Peyer's patch (tissue), 4 donors: ENCODE data around the gene TPRN.
A peak's percentile ranks its signal among the peaks of the same experiment; 100 is the strongest.

Experiments
- POLR2A ChIP-seq, 2 donors: fragments of 450-650 bp; IDR thresholded peaks; one replicate each; pipeline ENCODE4 v1.5.1; 2017; ENCODE audit warnings: antibody characterized with exemption in 2 of 2, mild to moderate bottlenecking in 2 of 2, moderate library complexity in 2 of 2
- TF ChIP-seq, protein P1 (sequence below), 6 experiments: fragments of 450-650 bp in 4 of 6; fragments of 200-600 bp in 2 of 6; sonication (generic) in 1 of 6; IDR thresholded peaks; one replicate each; pipeline ENCODE4 v1.5.1; 2017 to 2019; ENCODE audit warnings: antibody characterized with exemption in 6 of 6, mild to moderate bottlenecking in 3 of 6, moderate library complexity in 1 of 6

DNA sequence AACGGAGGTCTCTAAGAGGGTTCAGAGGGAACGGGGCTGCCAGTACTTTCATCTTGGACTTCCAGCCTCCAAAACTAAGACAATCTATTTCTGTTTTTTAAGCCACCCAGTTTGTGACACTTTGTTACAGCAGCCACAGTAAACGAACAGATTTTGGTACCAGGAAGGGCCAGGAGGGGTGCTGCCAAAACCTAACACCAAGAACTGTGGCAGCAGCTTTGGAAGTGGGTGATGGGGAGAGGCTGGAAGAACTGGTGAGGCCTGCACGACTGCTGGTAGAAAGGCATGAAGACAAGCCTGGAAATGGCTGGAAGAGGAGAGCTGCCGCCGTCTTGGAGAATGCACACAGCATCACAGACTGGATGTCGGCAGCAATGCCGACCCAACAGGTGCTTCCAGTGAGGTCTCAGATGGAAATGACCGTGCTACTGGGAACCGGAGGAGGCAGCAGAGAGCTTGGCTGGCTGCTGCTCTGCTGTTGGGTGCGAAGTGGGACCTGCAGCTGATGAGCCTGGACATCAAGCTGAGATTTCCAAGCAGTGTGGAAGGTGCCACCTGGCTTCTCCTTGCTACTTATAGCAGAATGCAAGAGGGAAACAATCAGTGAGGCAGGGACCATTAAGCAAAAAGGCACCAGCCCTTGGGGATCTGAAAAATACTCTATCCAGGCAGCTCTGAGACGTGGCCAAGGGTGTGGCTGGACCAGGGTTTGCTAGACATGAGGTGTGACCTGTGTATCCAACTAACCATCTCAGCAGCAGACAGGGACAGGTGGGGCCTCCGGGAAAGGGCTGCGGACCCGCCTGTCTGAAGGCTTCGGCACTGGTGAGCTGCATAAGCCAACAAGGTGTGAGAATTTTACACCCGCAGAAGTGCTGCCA lies 24.0 kb downstream of the TPRN start:
- TF ChIP-seq, protein P1, sequence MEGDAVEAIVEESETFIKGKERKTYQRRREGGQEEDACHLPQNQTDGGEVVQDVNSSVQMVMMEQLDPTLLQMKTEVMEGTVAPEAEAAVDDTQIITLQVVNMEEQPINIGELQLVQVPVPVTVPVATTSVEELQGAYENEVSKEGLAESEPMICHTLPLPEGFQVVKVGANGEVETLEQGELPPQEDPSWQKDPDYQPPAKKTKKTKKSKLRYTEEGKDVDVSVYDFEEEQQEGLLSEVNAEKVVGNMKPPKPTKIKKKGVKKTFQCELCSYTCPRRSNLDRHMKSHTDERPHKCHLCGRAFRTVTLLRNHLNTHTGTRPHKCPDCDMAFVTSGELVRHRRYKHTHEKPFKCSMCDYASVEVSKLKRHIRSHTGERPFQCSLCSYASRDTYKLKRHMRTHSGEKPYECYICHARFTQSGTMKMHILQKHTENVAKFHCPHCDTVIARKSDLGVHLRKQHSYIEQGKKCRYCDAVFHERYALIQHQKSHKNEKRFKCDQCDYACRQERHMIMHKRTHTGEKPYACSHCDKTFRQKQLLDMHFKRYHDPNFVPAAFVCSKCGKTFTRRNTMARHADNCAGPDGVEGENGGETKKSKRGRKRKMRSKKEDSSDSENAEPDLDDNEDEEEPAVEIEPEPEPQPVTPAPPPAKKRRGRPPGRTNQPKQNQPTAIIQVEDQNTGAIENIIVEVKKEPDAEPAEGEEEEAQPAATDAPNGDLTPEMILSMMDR (IDR thresholded peaks at IDR 0.05) = peak in 5 of 6 experiments; percentile 15 to 78 (median 71)
- no peak for TF ChIP-seq POLR2A (IDR thresholded peaks at IDR 0.05)
